Thyroid gland (tissue), 4 donors: ENCODE results near the gene CDC26. TPM values are rescaled to one million over a fixed set of nuclear protein-coding genes. Genes with fewer than 3 reads are reported as not detected.
A peak's percentile ranks its signal among the peaks of the same experiment; 100 is the strongest.

ENCODE experiments used
- DNase-seq, 2 donors: peaks; one replicate each; pipeline ENCODE4 v3.0.0-alpha.2; 2019
- H3K27ac ChIP-seq, 3 donors: fragments of 200-600 bp; sonication (generic); 1 replicate in 2 of 3; 2 replicates in 1 of 3; pipeline ENCODE4 v1.5.1; 2016 to 2019; ENCODE audit warnings: mild to moderate bottlenecking in 1 of 3, moderate library complexity in 1 of 3
- H3K27me3 ChIP-seq: fragments of 200-600 bp; sonication (generic); one replicate; pipeline ENCODE4 v1.5.1; 2019
- H3K36me3 ChIP-seq, 2 donors: fragments of 200-600 bp; sonication (generic); one replicate each; pipeline ENCODE4 v1.5.1; 2016 to 2019
- H3K4me1 ChIP-seq, 2 donors: fragments of 200-600 bp; sonication (generic); one replicate each; pipeline ENCODE4 v1.5.1; 2017 to 2019
- H3K4me3 ChIP-seq, 3 donors: fragments of 200-600 bp; sonication (generic); replicated peaks in 1 of 3; 1 replicate in 2 of 3; 2 replicates in 1 of 3; pipeline ENCODE4 v1.5.1; 2016; ENCODE audit warnings: mild to moderate bottlenecking in 1 of 3
- H3K9me3 ChIP-seq: fragments of 200-600 bp; sonication (generic); one replicate; pipeline ENCODE4 v1.5.1; 2017
- CTCF ChIP-seq, 6 experiments: fragments of 200-600 bp in 3 of 6; fragments of 450-650 bp in 3 of 6; sonication (generic) in 3 of 6; IDR thresholded peaks; one replicate each; pipeline ENCODE4 v1.5.1; 2016 to 2019; ENCODE audit warnings: antibody characterized with exemption in 6 of 6, mild to moderate bottlenecking in 2 of 6, inconsistent platforms in 1 of 6, moderate library complexity in 1 of 6
- POLR2A ChIP-seq, 2 donors: fragments of 450-650 bp; IDR thresholded peaks; one replicate each; pipeline ENCODE4 v1.6.1; 2017; ENCODE audit warnings: antibody characterized with exemption in 2 of 2, mild to moderate bottlenecking in 2 of 2, moderate library complexity in 1 of 2
- WGBS, 2 donors: methylation state at CpG; one replicate each; pipeline ENCODE4 v1.1.5; 2017; 5-methylcytosine and 5-hydroxymethylcytosine counted together
- intact Hi-C: fragments of 100-400 bp; cut with DNase I; formaldehyde crosslinking; loops from one replicate; pipeline ENCODE4 v1.15.1; 2023
- total RNA-seq, 4 donors: library from RNA; depleted of rRNA; stranded (reverse); fragments of >200 nt; gene quantifications; one replicate each; pipeline ENCODE4 v1.2.3, GENCODE V29; 2016

The CDC26 gene
- total RNA-seq, 4 donors from 2014 or later: 23.0 to 73.5 (median 38.3) TPM

GRCh38 chr9:113220467-113221002 is 54.8 kb downstream of the CDC26 start:
- DNase-seq: no peak
- H3K27me3 ChIP-seq: no peaks in the 10 kb centered on the region
- WGBS, 2 donors: 7% methylated on average over 11 of the region's 11 CpGs
- TF ChIP-seq POLR2A (IDR thresholded peaks at IDR 0.05) (no peak), CTCF (IDR thresholded peaks at IDR 0.05) (no peak)
- peak overlapping the region; percentile 33 to 96 (median 77) for H3K4me3 ChIP-seq
- peak overlapping the region; percentile 50 to 78 (median 72) for H3K27ac ChIP-seq
- H3K4me1 ChIP-seq: peaks cover 19 to 26% of the 10 kb centered on the region in 2 donors
- intact Hi-C loops: loop anchor here (10.0 kb wide), 1 partner anchor 54 kb away; the partner anchor contains the start of genes CDC26 and PRPF4
- no peaks in the 10 kb centered on the region for H3K36me3 ChIP-seq
- no peaks in the 10 kb centered on the region for H3K9me3 ChIP-seq

- 19 to 32% methylated on average over 1 of the region's 1 CpG for WGBS, 2 donors
- H3K4me3 ChIP-seq: peak overlapping the region in 1 of 3 donors; percentile 77
- intact Hi-C loops: loop anchor here (10.0 kb wide), 1 partner anchor 55 kb away; the partner anchor contains the start of genes CDC26 and PRPF4
- DNase-seq: no peak
- H3K36me3 ChIP-seq: no peaks in the 10 kb centered on the region
- peak overlapping the region in 1 of 3 donors; percentile 78 for H3K27ac ChIP-seq
- no peaks in the 10 kb centered on the region for H3K9me3 ChIP-seq
- TF ChIP-seq POLR2A (IDR thresholded peaks at IDR 0.05): no peak
- TF ChIP-seq CTCF (IDR thresholded peaks at IDR 0.05): no peak
- H3K4me1 ChIP-seq: peaks cover 19 to 26% of the 10 kb centered on the region in 2 donors
- H3K27me3 ChIP-seq: no peaks in the 10 kb centered on the region
Measured at GRCh38 chr9:113219969-113220368, 55.4 kb downstream of the CDC26 start.

GRCh38 chr9:113219186-113219936 is 56.0 kb downstream of the CDC26 start:
- Histone ChIP-seq H3K36me3 (no peaks in the 10 kb centered on the region), H3K4me3 (no peak overlapping the region), H3K9me3 (no peaks in the 10 kb centered on the region), H3K27ac (no peak overlapping the region), H3K27me3 (no peaks in the 10 kb centered on the region), H3K4me1 (peaks cover 19 to 26% of the 10 kb centered on the region in 2 donors)
- intact Hi-C loops: no loop called here
- TF ChIP-seq POLR2A (IDR thresholded peaks at IDR 0.05) (no peak), CTCF (IDR thresholded peaks at IDR 0.05) (no peak)
- no peak for DNase-seq
- 77 to 78% methylated on average over 3 of the region's 3 CpGs for WGBS, 2 donors

Other genes starting within 250 kb of the CDC26 start
- 1 to 10 TPM; 3.2 to 5.8 (median 4.6) TPM for gene ZFP37, start 218.8 kb downstream of the CDC26 start, total RNA-seq
- 10 to 100 TPM; 12.4 to 27.5 (median 18.3) TPM for gene SLC31A2, start 124.6 kb downstream of the CDC26 start, total RNA-seq
- gene FKBP15, start 54.3 kb downstream of the CDC26 start, total RNA-seq: 10 to 100 TPM; 25.0 to 30.6 (median 29.1) TPM
- gene SLC31A1, start 54.0 kb downstream of the CDC26 start, total RNA-seq: 10 to 100 TPM; 12.0 to 21.6 (median 19.5) TPM
- gene PRPF4, start 86 bp upstream of the CDC26 start, total RNA-seq: 10 to 100 TPM; 17.7 to 25.8 (median 21.7) TPM
- not detected for gene RNF183, start 27.8 kb upstream of the CDC26 start, total RNA-seq
- 1 to 10 TPM; 3.8 to 7.3 (median 6.5) TPM for gene WDR31, start 64.7 kb upstream of the CDC26 start, total RNA-seq
- gene BSPRY, start 74.0 kb upstream of the CDC26 start, total RNA-seq: 10 to 100 TPM; 53.2 to 79.7 (median 67.1) TPM
- gene HDHD3, start 101.4 kb upstream of the CDC26 start, total RNA-seq: 10 to 100 TPM; 37.1 to 67.7 (median 53.0) TPM
- gene ALAD, start 125.7 kb upstream of the CDC26 start, total RNA-seq: 10 to 100 TPM; 23.5 to 50.0 (median 31.8) TPM
- 10 to 100 TPM; 29.2 to 54.9 (median 33.5) TPM for gene POLE3, start 135.1 kb upstream of the CDC26 start, total RNA-seq
- 1 to 10 TPM in 2 of 4 donors, under 1 TPM in 2; 0.39 to 2.5 (median 0.84) TPM for gene C9orf43, start 135.2 kb upstream of the CDC26 start, total RNA-seq
- 10 to 100 TPM; 43.0 to 66.2 (median 55.6) TPM for gene RGS3, start 188.2 kb upstream of the CDC26 start, total RNA-seq